GM18873 (cell line): Measurements from ENCODE around the gene LEMD2.

Experiments
- ATAC-seq: cut with Tn5 transposase; IDR thresholded peaks from one replicate; pipeline ENCODE4 v1.9.1; 2021; ENCODE audit warnings: mild to moderate bottlenecking, moderate library complexity, moderate number of reproducible peaks; ENCODE audit not compliant: unreplicated experiment, low FRiP score

LEMD2 gene

GRCh38 chr6:33759887-33760629, 28.9 kb downstream of the LEMD2 start:
- no peak for ATAC-seq

GRCh38 chr6:33758815-33759216, 30.1 kb downstream of the LEMD2 start:
- no peak for ATAC-seq

DNA sequence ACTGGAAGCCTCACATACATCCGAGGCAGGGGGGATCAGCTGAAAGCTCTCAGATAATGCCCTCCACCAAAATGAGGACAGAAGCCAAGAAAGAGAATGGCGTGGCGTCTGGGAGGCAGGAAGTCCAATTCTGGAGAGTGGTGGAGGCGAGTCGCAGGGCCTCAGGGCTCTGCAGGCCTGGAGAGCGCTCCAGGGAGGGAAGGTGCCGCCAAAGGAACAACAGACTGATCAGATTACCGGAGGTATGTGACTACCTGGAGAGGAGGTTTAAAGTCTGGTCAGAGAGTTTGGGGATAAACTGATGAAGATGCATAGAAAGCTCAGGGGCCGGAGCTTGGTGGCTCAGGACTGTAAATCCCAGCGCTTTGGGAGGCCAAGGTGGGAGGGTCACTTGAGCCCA, 31.0 kb downstream of the LEMD2 start:
- ATAC-seq: no peak

DNA sequence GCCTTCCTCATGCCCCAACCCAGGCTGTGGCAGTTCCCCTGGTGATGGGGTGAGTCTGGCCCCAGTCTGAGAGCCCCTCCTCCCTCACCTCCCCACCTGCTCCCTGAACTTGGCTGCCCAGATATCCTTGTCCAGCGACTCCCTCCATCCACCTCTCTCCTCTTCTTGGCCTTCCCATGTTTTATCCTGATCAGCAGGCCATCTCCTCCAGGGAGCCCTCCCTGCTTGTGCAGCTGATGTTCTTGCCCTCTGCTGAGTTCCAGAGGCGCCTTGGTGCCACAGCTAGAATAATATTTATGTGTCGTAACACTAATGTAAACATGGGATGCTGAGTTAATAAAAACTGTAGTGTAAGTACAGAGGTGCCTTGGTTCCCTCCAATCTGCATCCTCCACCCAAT, 31.8 kb downstream of the LEMD2 start:
- no peak for ATAC-seq

- no peak for ATAC-seq
These were observed 32.5 kb downstream of the LEMD2 start for GRCh38 chr6:33756211-33756954.

- ATAC-seq: no peak
These were observed 33.7 kb downstream of the LEMD2 start for GRCh38 chr6:33755070-33755869.

DNA sequence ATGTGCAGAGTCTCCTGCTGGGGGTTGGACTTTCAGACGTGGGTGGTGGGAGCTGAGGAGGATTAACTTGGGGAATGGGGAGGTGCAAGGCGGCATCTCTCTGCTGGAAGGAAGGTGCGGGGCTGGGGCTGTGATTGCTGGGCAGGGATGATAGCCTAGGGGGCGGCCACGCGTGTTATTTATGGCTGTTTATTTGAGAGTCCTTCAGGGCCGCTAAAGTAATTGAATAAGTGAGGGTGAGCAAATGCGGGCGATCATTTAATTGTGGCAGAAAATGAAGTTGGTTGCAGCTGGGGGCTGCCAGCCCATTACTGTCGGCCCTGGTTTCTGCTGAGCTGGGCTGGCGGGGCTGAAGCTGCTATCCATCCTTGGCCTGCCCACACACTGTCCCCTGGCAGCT, 34.7 kb downstream of the LEMD2 start:
- no peak for ATAC-seq

DNA sequence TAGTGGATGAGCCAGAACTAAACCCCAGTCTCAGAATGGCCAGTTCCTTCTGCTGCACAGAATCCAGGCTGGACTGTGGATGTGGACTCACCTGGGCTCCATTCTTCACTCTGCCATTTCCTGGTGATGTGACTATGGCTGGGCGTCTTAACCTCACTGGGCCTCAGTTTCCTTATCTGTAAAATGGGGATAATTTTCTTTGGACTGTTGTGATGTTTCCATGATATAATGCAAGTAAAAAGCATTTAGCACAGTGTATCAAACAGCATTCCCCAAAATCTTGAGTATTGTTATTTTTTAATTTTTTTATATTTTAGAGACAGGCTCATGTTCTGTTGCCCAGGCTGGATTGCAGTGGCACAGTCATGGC, 36.3 kb downstream of the LEMD2 start:
- ATAC-seq: no peak

GRCh38 chr6:33751771-33752645, 36.9 kb downstream of the LEMD2 start:
- ATAC-seq: no peak

- ATAC-seq: no peak
These were observed 38.5 kb downstream of the LEMD2 start for GRCh38 chr6:33750244-33750991.

GRCh38 chr6:33749401-33749800, 39.5 kb downstream of the LEMD2 start:
- ATAC-seq: no peak

- no peak for ATAC-seq
These were observed 40.1 kb downstream of the LEMD2 start for GRCh38 chr6:33748841-33749240.

GRCh38 chr6:33747823-33748222, 41.1 kb downstream of the LEMD2 start:
- ATAC-seq: no peak

GRCh38 chr6:33746651-33747100, 42.3 kb downstream of the LEMD2 start, which contains the start of gene IP6K3:
Gene IP6K3, minus strand, starts transcription at chr6:33746905. Its CDS starts 11,429 bp downstream, at chr6:33735476.
- no peak for ATAC-seq

- no peak for ATAC-seq
These were observed 42.8 kb downstream of the LEMD2 start for GRCh38 chr6:33746036-33746600.

DNA sequence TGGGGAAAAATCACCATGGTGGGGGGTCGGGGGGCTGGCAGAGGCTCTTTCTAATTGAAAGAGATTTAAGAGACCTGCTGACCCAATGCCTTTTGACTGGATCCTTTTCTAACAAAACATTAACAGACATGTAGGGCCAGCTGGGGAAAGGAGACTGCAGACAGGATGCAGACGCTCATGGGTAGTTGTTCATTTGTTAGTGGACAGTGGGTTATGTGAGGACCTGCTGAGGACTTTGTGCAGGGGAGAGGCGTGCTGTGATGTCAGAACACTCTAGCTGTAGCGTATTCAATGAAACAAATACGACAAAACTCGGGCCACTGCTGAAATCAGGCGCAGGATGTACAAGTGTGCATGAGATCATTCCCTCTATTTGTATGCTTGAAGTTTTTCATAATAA, 43.4 kb downstream of the LEMD2 start:
- ATAC-seq: no peak

DNA sequence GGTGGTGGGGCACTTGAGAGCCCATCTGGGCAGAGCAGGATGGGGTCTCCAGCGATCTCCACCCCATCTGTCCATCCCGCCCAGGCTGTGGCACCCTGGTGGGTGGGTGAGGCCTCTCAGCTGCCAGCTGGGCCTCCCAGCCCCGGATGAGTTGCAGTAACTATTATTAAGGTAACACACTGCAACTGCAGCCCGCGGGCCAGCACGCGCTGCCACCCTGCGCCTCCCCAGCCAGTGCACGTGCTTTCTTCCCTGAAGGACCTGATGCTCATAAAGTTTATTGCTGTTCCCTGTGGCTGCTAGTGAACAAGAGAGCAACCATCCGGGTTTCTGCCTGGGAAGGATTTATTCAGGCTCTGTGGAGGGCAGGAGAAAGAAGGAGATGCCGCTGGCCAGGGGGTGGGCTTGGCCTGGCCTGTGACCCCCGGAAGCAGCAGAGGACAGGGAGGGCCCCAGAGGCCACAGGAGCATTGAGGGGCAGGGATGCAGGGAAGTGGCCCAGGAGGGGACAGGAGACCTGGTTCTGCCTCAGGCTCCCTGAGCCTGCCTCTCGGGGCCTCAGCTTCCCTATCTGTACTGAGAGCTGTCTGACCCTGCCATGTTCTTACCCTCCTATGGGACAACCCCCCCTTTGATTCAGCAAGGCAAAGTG, 43.9 kb downstream of the LEMD2 start:
- ATAC-seq: no peak

DNA sequence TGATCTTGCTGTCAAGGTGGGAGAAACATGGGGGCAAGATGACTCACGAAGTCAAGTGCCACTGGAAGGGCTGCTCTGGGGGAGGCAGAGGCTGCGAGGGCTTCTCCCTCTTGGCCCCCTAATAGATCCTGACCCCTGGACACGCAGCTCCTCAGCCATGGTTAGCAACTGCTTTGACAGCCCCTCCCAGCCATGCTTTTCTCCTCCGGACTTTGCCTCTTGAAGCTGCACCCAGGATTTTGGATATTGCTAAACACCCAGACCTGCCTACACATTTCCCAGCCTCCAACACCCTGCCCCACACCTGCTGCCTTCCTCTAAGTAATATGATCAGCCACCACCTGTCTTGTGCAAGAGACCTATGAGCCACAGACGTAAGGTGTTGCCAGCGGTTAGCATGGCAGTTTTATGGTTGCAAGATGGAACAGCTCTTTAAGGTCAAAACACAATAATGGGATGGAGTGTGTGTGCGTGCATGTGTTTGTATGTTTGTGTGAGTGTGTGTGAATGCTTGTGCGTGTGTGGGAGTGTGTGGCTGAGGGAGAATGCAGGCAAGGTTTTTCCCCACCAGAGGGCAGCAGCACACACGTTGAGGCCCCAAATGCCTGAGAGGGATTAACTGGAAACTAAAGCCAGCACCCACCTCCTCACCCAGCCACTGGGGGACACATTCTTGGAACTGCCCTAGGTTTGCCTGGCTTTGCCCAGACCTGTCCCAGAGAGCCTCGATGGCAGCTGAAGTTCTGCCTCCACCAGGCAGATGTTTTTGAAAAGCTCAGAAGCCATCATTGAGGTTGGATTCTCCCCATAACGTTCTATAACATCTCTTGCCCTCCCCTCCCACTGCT, 44.7 kb downstream of the LEMD2 start:
- no peak for ATAC-seq
